Calu3 (cell line): Measurements from ENCODE around the gene KRT14. TPM values are rescaled to one million over a fixed set of nuclear protein-coding genes. Genes with fewer than 3 reads are reported as not detected.
A peak's percentile ranks its signal among the peaks of the same experiment; 100 is the strongest.
"Not testable (repeated sequence)": the region's sequence is repeated elsewhere in the genome, so short reads cannot be mapped to it uniquely, and the experiment has no call there.

ENCODE experiments used
- BruUV-seq: library from RNA; stranded (reverse); fragments of 400-500 nt; replicated peaks from 2 replicates; lab custom pipeline; 2021; lab: Mats Ljungman, UMichigan
- CTCF ChIA-PET: fragments of 300-600 bp; sonication (Branson Sonifier 250); formaldehyde crosslinking; loops from one replicate; lab custom pipeline; 2022; ENCODE audit warnings: antibody characterized with exemption; lab: Charles Lee
- DNase-seq: peaks from one replicate; pipeline ENCODE4 v3.0.0; 2022
- H3K27ac Mint-ChIP-seq: one replicate; pipeline ENCODE4 v1.8.0; 2022; ENCODE audit warnings: mixed read lengths; ENCODE audit not compliant: unreplicated experiment
- H3K27me3 Mint-ChIP-seq: one replicate; pipeline ENCODE4 v1.8.0; 2022; ENCODE audit warnings: mixed read lengths; ENCODE audit not compliant: unreplicated experiment
- H3K36me3 Mint-ChIP-seq: one replicate; pipeline ENCODE4 v1.8.0; 2022; ENCODE audit warnings: mild to moderate bottlenecking, moderate library complexity, mixed read lengths; ENCODE audit not compliant: insufficient read depth, unreplicated experiment
- H3K4me1 Mint-ChIP-seq: one replicate; pipeline ENCODE4 v1.8.0; 2022; ENCODE audit warnings: mild to moderate bottlenecking, low read depth, mixed read lengths; ENCODE audit not compliant: unreplicated experiment
- H3K4me3 Mint-ChIP-seq: one replicate; pipeline ENCODE4 v1.8.0; 2022; ENCODE audit warnings: mild to moderate bottlenecking, low read depth, moderate library complexity, mixed read lengths; ENCODE audit not compliant: unreplicated experiment
- H3K9me3 Mint-ChIP-seq: one replicate; pipeline ENCODE4 v1.8.0; 2022; ENCODE audit warnings: low read depth, mixed read lengths; ENCODE audit not compliant: unreplicated experiment
- intact Hi-C: fragments of 100-400 bp; cut with micrococcal nuclease; formaldehyde crosslinking; loops from one replicate; pipeline ENCODE4 v1.10.0; 2022; ENCODE audit not compliant: unreplicated experiment
- total RNA-seq: library from RNA; stranded (reverse); gene quantifications from 2 replicates; pipeline ENCODE4 v1.2.3, GENCODE V29; 2022
- TF ChIP-seq, protein P1 (sequence below): fragments of 200-600 bp; IDR thresholded peaks from one replicate; pipeline ENCODE4 v1.8.0; 2022; ENCODE audit warnings: antibody characterized with exemption; ENCODE audit not compliant: unreplicated experiment

KRT14 gene
- total RNA-seq, 1 experiment from 2014 or later: 12.2 TPM

DNA sequence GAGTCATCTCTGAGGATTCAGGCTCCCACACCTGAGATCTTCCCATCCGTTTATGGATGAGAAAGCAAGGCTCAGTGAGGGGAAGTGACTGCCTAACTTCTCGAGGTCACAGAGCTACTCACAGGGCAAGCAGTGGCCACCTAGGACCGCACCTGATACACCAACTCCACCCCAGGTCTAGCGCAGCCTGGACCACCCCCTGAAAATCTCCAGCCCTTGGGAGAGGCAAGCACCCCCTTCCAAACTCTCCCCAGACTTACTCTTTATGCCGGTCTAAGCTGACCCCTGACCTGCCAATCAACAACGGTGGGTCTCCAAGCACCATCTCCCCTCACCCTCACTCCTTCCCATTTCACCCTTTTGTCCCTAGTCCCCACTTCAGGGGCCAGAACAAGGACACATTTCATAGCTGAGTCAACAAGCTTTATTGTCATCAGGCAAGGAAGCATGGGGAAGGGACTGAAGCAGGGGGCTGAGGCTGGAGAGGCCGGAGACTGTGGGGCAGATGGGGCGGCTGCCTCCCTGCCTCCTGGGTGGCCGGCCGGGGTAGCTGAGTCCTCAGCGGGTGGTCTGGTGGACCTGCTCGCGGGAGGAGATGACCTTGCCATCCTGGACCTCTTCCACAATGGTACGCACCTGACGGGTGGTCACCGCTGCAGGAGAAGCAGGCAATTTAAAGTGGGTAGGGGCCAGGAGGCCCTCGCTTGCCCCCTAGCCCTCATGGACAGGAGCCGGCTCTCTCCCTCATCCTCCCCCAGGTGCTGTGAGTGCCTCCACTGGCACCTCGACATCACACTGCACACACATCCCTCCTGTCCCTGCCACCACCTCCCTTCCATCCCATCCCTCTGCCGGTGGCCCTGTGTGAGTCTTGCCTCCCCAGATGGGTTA lies 32.6 kb upstream of the KRT14 start:
- TF ChIP-seq, protein P1, sequence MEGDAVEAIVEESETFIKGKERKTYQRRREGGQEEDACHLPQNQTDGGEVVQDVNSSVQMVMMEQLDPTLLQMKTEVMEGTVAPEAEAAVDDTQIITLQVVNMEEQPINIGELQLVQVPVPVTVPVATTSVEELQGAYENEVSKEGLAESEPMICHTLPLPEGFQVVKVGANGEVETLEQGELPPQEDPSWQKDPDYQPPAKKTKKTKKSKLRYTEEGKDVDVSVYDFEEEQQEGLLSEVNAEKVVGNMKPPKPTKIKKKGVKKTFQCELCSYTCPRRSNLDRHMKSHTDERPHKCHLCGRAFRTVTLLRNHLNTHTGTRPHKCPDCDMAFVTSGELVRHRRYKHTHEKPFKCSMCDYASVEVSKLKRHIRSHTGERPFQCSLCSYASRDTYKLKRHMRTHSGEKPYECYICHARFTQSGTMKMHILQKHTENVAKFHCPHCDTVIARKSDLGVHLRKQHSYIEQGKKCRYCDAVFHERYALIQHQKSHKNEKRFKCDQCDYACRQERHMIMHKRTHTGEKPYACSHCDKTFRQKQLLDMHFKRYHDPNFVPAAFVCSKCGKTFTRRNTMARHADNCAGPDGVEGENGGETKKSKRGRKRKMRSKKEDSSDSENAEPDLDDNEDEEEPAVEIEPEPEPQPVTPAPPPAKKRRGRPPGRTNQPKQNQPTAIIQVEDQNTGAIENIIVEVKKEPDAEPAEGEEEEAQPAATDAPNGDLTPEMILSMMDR: no peak
- Mint-ChIP-seq H3K4me1 (peaks cover 43% of the 10 kb centered on the region), H3K27ac (peak overlapping the region; percentile 25), H3K27me3 (no peaks in the 10 kb centered on the region), H3K36me3 (peaks cover 64% of the 10 kb centered on the region), H3K4me3 (no peak overlapping the region), H3K9me3 (no peaks in the 10 kb centered on the region)
- BruUV-seq: no TSS peak
- intact Hi-C loops: no loop called here
- no peak for DNase-seq
- CTCF ChIA-PET: interaction anchor here (1.1 kb wide), 1 partner anchor 35 kb away, joined by 4 read pairs; no protein-coding TSS in a partner anchor

DNA sequence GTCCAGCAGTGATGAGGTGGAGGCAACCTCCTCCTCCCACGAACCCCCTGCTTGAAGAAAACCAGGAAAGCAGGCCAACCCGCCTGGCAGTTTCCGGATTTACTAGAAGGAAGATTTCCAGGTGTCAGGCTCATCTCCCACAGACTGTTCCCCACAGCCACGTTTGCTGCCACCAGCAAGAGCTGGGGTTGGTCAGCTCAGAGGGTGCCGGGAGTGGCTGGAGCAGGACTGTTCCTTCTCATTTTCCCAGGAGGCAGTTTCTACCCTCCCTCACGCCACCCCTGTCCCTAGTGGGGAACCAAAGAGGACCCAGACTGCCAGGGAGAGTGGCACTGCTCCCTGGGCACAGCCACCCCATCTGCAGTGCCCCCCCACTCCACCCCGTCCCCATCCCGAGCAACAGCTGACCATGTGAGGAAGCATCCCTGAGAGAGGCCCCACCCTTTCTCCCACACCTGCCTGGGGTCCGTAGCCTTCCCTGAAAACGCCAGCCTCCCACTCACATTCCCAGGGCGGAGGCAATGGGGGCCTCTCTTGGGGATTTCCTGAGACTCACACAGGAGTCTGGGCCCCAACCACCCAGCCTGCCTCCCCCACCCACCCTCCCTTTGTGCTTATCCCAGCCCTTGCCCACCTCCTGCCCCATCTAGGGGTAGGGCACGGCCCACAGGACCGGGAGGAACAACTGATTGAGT lies 31.8 kb upstream of the KRT14 start:
- Mint-ChIP-seq H3K9me3 (no peaks in the 10 kb centered on the region), H3K27me3 (no peaks in the 10 kb centered on the region), H3K4me1 (peaks cover 47% of the 10 kb centered on the region), H3K4me3 (no peak overlapping the region), H3K27ac (no peak overlapping the region), H3K36me3 (peaks cover 56% of the 10 kb centered on the region)
- TF ChIP-seq, protein P1: no peak
- CTCF ChIA-PET: interaction anchor here (1.1 kb wide), 1 partner anchor 36 kb away, joined by 4 read pairs; no protein-coding TSS in a partner anchor
- no TSS peak for BruUV-seq
- intact Hi-C loops: no loop called here
- no peak for DNase-seq

DNA sequence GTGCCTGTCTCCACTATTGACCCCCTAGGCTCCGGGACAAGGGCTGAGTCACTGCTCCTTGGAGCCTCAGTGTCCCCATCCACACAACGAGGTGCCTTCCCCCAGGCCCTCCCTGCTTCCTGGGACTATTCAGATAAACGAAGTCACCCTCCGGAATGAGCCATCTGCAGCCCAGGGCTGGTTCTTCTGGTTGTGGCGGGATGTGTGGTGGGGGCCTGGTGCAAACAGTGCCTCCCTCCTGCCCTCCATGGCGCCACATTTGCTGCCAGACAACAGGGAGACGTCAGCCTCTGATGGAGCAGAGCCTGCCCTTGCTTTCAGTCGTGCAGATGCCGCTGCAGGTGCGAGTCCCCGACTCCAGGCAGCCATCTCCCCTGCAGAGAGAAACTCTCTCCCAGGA lies 31.0 kb upstream of the KRT14 start:
- DNase-seq: no peak
- TF ChIP-seq, protein P1: no peak
- Mint-ChIP-seq H3K4me3 (no peak overlapping the region), H3K27me3 (no peaks in the 10 kb centered on the region), H3K9me3 (no peaks in the 10 kb centered on the region), H3K36me3 (peaks cover 52% of the 10 kb centered on the region), H3K27ac (no peak overlapping the region), H3K4me1 (peaks cover 51% of the 10 kb centered on the region)
- CTCF ChIA-PET: no interaction called here
- intact Hi-C loops: no loop called here
- BruUV-seq: no TSS peak

DNA sequence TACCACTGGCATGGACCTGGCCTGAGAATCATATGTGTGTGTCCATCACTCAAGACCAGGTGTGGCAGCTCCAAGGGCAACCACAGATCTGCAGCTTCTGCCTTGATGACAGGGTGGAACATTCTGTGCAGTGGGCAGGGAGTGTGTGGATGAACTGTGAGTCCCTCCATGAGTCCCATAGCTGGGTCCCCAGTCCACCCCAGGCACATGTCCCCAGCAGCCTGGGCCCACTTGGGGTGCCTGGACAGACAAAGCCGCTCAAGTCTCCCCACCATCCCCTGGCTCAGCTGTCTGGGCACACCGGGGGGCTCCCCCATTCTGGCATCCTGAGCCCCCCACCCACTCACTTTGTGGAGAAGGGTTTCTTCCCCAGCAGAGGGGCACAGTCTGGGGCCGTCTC lies 30.4 kb upstream of the KRT14 start:
- TF ChIP-seq, protein P1: no peak
- DNase-seq: no peak
- Mint-ChIP-seq H3K4me3 (no peak overlapping the region), H3K27ac (no peak overlapping the region), H3K4me1 (peaks cover 51% of the 10 kb centered on the region), H3K9me3 (no peaks in the 10 kb centered on the region), H3K36me3 (peaks cover 48% of the 10 kb centered on the region), H3K27me3 (no peaks in the 10 kb centered on the region)
- intact Hi-C loops: no loop called here
- CTCF ChIA-PET: interaction anchor here (0.6 kb wide), 2 partner anchors 24 to 39 kb away, joined by 3 read pairs; no protein-coding TSS in a partner anchor
- no TSS peak for BruUV-seq

DNA sequence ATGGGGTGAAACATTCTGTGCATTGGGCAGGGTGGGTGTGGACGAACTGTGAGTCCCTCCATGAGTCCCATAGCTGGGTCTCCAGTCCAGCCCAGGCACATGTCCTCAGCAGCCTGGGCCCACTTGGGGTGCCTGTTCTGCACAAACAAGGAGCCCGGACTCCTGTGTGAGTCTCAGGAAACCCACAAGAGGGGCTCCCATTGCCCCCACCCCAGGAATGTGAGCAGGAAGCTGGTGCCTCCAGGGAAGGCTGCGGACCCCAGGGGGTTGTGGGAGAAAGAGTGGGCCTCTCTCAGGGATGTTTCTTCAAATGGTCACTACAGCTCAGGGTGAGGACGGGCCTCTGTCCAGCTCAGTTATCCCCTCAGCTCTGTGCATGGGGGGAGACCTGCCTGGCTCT lies 29.8 kb upstream of the KRT14 start:
- CTCF ChIA-PET: interaction anchor here (0.6 kb wide), 2 partner anchors 23 to 39 kb away, joined by 3 read pairs; no protein-coding TSS in a partner anchor
- H3K9me3 Mint-ChIP-seq: not testable (repeated sequence)

More for the DNA sequence above, 29.8 kb upstream of the KRT14 start:
- DNase-seq, intact Hi-C loops, H3K4me3 Mint-ChIP-seq, H3K27me3 Mint-ChIP-seq, BruUV-seq, H3K27ac Mint-ChIP-seq: not testable (repeated sequence)
- peaks cover 46% of the 10 kb centered on the region for H3K4me1 Mint-ChIP-seq
- H3K36me3 Mint-ChIP-seq: peaks cover 41% of the 10 kb centered on the region
